ENCODE results near the gene LSM8. TPM values are rescaled to one million over a fixed set of nuclear protein-coding genes. Genes with fewer than 3 reads are reported as not detected.

The LSM8 gene
- total and polyA plus RNA-seq, 7 experiments from 2014 or later = 29.8 to 65.8 (median 44.7) TPM

DNA sequence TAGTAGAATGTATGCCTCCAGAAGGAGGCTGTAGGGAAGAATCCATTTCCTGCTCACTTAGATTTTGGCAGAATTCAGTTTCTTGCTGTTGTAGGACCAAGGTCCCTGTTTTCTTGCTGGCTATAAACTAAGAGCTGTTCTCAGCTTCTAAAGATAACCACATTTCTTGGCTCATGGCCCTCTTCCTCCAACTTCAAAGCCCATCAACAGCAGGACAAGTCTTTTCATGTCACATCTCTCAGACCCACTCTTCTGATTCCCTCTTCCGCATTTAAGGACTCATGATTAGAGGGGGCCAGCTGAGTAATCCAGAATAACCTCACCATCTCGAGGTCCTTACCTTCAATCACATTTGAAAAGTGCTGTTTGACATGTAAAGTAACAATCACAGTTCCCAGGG is 8.2 kb upstream of the LSM8 start:
- H3K9me3 Mint-ChIP-seq = peaks cover 0 to 2% (median 0%) of the 10 kb centered on the region in 11 donors
- no peaks in the 10 kb centered on the region for H3K27me3 ChIP-seq (ENCODE audit: control insufficient read depth in 2 of 2, insufficient read depth in 2 of 2, low read length in 2 of 2)
- DNase-seq (no peak), ATAC-seq (no peak)
- CTCF ChIA-PET = no interaction called here
- no peak overlapping the region for H3K4me3 Mint-ChIP-seq
- H3K4me1 Mint-ChIP-seq = no peaks in the 10 kb centered on the region
- intact Hi-C loops (cut with micrococcal nuclease) = no loop called here
- no peak overlapping the region for H3K27ac Mint-ChIP-seq
- no peaks in the 10 kb centered on the region for H3K9me3 ChIP-seq (ENCODE audit: control insufficient read depth in 2 of 3, low read length in 3 of 3)
- no peaks in the 10 kb centered on the region for H3K4me1 ChIP-seq (ENCODE audit: control insufficient read depth in 2 of 2, insufficient read depth in 2 of 2, low read length in 2 of 2)
- peaks cover 0 to 6% (median 0%) of the 10 kb centered on the region in 5 donors for H3K36me3 Mint-ChIP-seq
- H3K4me3 ChIP-seq (ENCODE audit: low read length) = no peak overlapping the region
- H3K27me3 Mint-ChIP-seq = peaks cover 3 to 32% (median 19%) of the 10 kb centered on the region in 5 donors
- H3K36me3 ChIP-seq (ENCODE audit: control insufficient read depth in 2 of 3, insufficient read depth in 3 of 3, low read length in 3 of 3) = no peaks in the 10 kb centered on the region
- POLR2A ChIA-PET = no interaction called here
- H3K27ac ChIP-seq (ENCODE audit: low read depth, low read length) = no peak overlapping the region

DNA sequence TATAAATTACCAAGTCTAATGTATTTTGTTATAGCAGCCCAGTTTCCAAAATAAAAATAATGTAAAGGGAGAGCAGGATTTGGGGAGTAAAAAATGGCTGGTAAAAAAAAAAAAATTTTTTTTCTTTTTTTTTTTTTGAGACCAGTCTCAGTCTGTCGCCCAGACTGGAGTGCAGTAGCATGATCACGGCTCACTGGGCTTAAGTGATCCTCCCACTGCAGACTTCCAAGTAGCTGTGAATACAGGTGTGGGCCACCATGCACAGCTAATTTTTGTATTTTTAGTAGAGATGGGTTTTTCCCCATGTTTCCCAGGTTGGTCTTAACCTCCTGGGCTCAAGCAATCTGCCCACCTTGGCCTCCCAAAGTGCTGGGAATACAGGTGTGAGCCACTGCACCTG is 4.8 kb upstream of the LSM8 start:
- Mint-ChIP-seq H3K4me1 (peaks cover 10 to 21% (median 17%) of the 10 kb centered on the region in 7 donors), H3K27me3 (peaks cover 0 to 9% (median 4%) of the 10 kb centered on the region in 5 donors), H3K36me3 (peaks cover 4 to 6% (median 6%) of the 10 kb centered on the region in 5 donors), H3K4me3 (no peak overlapping the region), H3K9me3 (peaks cover 0 to 5% (median 0%) of the 10 kb centered on the region in 11 donors), H3K27ac (no peak overlapping the region)
- H3K27me3 ChIP-seq (ENCODE audit: control insufficient read depth in 2 of 2, insufficient read depth in 2 of 2, low read length in 2 of 2) = no peaks in the 10 kb centered on the region
- DNase-seq = no peak
- ATAC-seq = no peak
- ChIA-PET CTCF (no interaction called here), POLR2A (no interaction called here)
- H3K4me1 ChIP-seq (ENCODE audit: control insufficient read depth in 2 of 2, insufficient read depth in 2 of 2, low read length in 2 of 2) = peaks cover 6 to 9% of the 10 kb centered on the region in 2 donors
- H3K36me3 ChIP-seq (ENCODE audit: control insufficient read depth in 2 of 3, insufficient read depth in 3 of 3, low read length in 3 of 3) = peaks cover 0 to 3% (median 0%) of the 10 kb centered on the region in 3 experiments
- no peak overlapping the region for H3K4me3 ChIP-seq (ENCODE audit: low read length)
- no peak overlapping the region for H3K27ac ChIP-seq (ENCODE audit: low read depth, low read length)
- no peaks in the 10 kb centered on the region for H3K9me3 ChIP-seq (ENCODE audit: control insufficient read depth in 2 of 3, low read length in 3 of 3)
- intact Hi-C loops (cut with micrococcal nuclease) = no loop called here

DNA sequence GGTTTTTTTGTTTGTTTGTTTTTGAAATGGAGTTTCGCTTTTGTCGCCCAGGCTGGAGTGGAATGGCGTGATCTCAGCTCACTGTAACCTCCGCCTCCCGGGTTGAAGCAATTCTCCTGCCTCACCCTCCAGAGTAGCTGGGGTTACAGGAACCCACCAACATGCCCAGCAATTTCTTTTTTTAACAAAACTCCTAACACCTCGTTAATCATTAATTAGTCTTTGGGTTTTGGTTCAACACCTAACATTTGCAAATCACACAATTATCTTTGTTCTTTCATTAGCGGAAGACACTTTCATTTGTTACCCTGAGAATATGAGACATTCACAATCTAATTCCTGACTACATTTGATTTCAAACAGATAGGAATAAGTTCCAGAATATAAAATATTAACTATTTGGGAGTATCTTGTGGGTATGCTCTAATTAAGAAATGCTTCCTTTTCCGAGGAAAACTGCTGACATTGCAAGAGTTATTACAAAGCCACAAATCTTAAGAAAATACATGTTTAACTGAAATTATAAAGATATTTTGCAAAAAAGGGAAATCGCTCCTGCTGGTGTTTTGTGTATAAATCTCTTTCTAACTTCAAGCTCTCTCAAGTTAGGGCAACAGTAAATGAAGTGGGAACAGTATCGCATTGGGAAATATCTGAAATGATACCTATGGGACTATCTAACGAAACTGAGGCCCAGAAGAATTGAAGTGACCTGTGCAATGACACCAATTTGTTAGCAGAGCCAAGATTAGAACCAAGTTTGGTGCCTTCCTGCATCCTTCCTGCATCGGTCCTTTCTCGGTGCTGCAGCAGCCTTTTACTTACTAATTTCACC is 1.2 kb upstream of the LSM8 start:
- H3K4me1 ChIP-seq (ENCODE audit: control insufficient read depth in 2 of 2, insufficient read depth in 2 of 2, low read length in 2 of 2) = peaks cover 21 to 31% of the 10 kb centered on the region in 2 donors
- Mint-ChIP-seq H3K36me3 (peaks cover 4 to 16% (median 6%) of the 10 kb centered on the region in 5 donors), H3K27ac (peak overlapping the region; percentile 98 to 100 (median 99)), H3K4me3 (peak overlapping the region; percentile 92 to 99 (median 98)), H3K4me1 (peaks cover 20 to 56% (median 50%) of the 10 kb centered on the region in 7 donors), H3K9me3 (peaks cover 0 to 5% (median 0%) of the 10 kb centered on the region in 11 donors), H3K27me3 (peaks cover 0 to 3% (median 0%) of the 10 kb centered on the region in 5 donors)
- intact Hi-C loops (cut with micrococcal nuclease) = loop anchor here (1.0 to 5.0 kb wide), 5 partner anchors 101 to 1972 kb away; partner anchors contain the start of genes CAPZA2 (in 1 of the 2) and ST7 (in 1 of the 2)
- ATAC-seq = no peak
- no peak for DNase-seq
- peak overlapping the region; percentile 77 for H3K4me3 ChIP-seq (ENCODE audit: low read length)
- H3K36me3 ChIP-seq (ENCODE audit: control insufficient read depth in 2 of 3, insufficient read depth in 3 of 3, low read length in 3 of 3) = peaks cover 0 to 6% (median 3%) of the 10 kb centered on the region in 3 experiments
- POLR2A ChIA-PET = no interaction called here
- no peaks in the 10 kb centered on the region for H3K9me3 ChIP-seq (ENCODE audit: control insufficient read depth in 2 of 3, low read length in 3 of 3)
- no peaks in the 10 kb centered on the region for H3K27me3 ChIP-seq (ENCODE audit: control insufficient read depth in 2 of 2, insufficient read depth in 2 of 2, low read length in 2 of 2)
- peak overlapping the region; percentile 94 for H3K27ac ChIP-seq (ENCODE audit: low read depth, low read length)
- CTCF ChIA-PET = no interaction called here

DNA sequence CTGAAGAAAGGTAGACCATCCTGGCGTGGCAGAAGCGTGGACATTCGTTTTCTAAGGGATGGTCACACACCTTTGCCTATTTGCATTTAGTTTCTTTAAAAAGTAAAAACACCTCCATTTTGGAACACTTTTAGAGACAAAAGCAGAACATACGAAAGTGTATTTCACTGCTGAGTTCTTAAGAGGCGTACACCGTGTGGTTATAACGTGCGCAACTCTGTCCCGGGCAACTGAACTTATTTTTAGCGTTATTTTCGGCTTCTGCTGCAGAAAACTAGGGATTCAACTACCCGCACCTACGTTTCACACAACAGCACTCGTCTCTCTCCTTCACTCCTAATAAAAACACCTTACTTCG is 557 bp upstream of the LSM8 start:
- Mint-ChIP-seq H3K27ac (peak overlapping the region; percentile 98 to 100 (median 99)), H3K36me3 (peaks cover 4 to 16% (median 11%) of the 10 kb centered on the region in 5 donors), H3K4me3 (peak overlapping the region; percentile 92 to 99 (median 98)), H3K27me3 (peaks cover 0 to 3% (median 0%) of the 10 kb centered on the region in 5 donors), H3K9me3 (peaks cover 0 to 5% (median 0%) of the 10 kb centered on the region in 11 donors), H3K4me1 (peaks cover 20 to 61% (median 56%) of the 10 kb centered on the region in 7 donors)
- DNase-seq (peak in 1 of 9 donors; percentile 7), ATAC-seq (peak; percentile 10)
- Histone ChIP-seq H3K9me3 (ENCODE audit: control insufficient read depth in 2 of 3, low read length in 3 of 3) (no peaks in the 10 kb centered on the region), H3K36me3 (ENCODE audit: control insufficient read depth in 2 of 3, insufficient read depth in 3 of 3, low read length in 3 of 3) (peaks cover 0 to 9% (median 5%) of the 10 kb centered on the region in 3 experiments), H3K4me3 (ENCODE audit: low read length) (peak overlapping the region; percentile 77), H3K4me1 (ENCODE audit: control insufficient read depth in 2 of 2, insufficient read depth in 2 of 2, low read length in 2 of 2) (peaks cover 21 to 31% of the 10 kb centered on the region in 2 donors), H3K27me3 (ENCODE audit: control insufficient read depth in 2 of 2, insufficient read depth in 2 of 2, low read length in 2 of 2) (no peaks in the 10 kb centered on the region), H3K27ac (ENCODE audit: low read depth, low read length) (peak overlapping the region; percentile 94)
- POLR2A ChIA-PET = no interaction called here
- CTCF ChIA-PET = no interaction called here
- intact Hi-C loops (cut with micrococcal nuclease) = loop anchor here (1.0 to 5.0 kb wide), 5 partner anchors 101 to 1972 kb away; partner anchors contain the start of genes CAPZA2 (in 1 of the 2) and ST7 (in 1 of the 2)

DNA sequence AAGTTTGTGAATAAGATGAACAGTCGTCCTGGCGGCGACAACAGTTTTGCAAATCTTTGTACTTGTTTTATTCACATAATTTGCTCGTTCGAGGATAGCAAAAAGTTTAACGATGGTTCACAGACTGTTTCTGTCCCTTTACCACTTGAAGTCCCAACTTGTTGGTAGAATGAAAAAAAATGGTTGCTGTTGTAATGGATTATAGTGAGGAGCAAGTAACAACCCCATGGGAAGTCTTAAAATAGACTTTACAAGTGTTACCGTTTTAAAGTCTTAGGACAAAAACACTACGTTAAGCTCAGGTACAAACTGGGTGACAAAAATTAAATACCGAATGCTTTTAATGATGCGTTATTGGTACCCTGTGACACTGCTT is 589 bp downstream of the LSM8 start:
- DNase-seq (peak in 1 of 9 donors; percentile 3), ATAC-seq (no peak)
- Histone ChIP-seq H3K4me1 (ENCODE audit: control insufficient read depth in 2 of 2, insufficient read depth in 2 of 2, low read length in 2 of 2) (peaks cover 21 to 31% of the 10 kb centered on the region in 2 donors), H3K27ac (ENCODE audit: low read depth, low read length) (peak overlapping the region; percentile 94), H3K9me3 (ENCODE audit: control insufficient read depth in 2 of 3, low read length in 3 of 3) (no peaks in the 10 kb centered on the region), H3K36me3 (ENCODE audit: control insufficient read depth in 2 of 3, insufficient read depth in 3 of 3, low read length in 3 of 3) (peaks cover 0 to 9% (median 5%) of the 10 kb centered on the region in 3 experiments), H3K4me3 (ENCODE audit: low read length) (peak overlapping the region; percentile 77), H3K27me3 (ENCODE audit: control insufficient read depth in 2 of 2, insufficient read depth in 2 of 2, low read length in 2 of 2) (no peaks in the 10 kb centered on the region)
- Mint-ChIP-seq H3K36me3 (peaks cover 4 to 16% (median 11%) of the 10 kb centered on the region in 5 donors), H3K4me1 (peaks cover 20 to 61% (median 56%) of the 10 kb centered on the region in 7 donors), H3K27me3 (peaks cover 0 to 3% (median 0%) of the 10 kb centered on the region in 5 donors), H3K9me3 (peaks cover 0 to 5% (median 0%) of the 10 kb centered on the region in 11 donors), H3K27ac (peak overlapping the region; percentile 98 to 100 (median 99)), H3K4me3 (peak overlapping the region; percentile 92 to 99 (median 98))
- ChIA-PET POLR2A (no interaction called here), CTCF (interaction anchor here (1.3 kb wide), 1 partner anchor 32 kb away, joined by 4 read pairs; no protein-coding TSS in a partner anchor)
- intact Hi-C loops (cut with micrococcal nuclease) = loop anchor here (1.0 to 5.0 kb wide), 8 partner anchors 12 to 1973 kb away; partner anchors contain the start of genes CAPZA2 (in 2 of the 2) and ST7 (in 1 of the 2)

DNA sequence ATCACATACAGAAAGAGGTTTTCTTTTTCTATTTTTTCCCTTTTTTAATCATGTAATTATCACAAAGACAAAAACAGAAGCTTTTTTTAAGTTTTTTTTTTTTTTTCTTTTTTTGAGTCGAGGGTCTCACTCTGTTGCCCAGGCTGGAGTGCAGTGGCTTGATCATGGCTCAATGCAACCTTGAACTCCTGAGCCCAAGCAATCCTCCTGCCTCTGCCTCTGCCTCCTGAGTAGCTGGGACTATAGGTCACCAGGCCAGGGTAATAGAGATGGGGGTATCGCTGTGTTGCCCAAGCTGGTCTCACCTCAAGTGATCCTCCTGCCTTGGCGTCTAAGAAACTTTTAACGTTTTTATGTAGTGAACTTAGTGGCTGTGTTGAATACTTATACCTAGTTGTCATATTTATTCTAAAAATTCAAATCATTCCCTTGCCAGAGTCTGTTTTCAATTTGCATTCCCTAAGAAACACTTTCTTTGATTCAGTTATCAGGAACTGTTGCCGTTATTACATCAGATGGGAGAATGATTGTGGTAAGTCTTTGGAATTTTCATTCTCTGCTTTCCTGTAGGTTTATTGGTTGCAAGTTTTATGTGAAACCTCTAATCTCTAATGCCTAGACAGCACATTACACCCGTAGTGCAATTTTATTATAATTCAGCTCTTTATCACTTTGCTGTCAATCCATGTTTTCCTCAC is 1.3 kb downstream of the LSM8 start:
- H3K4me3 ChIP-seq (ENCODE audit: low read length) = peak overlapping the region; percentile 77
- Mint-ChIP-seq H3K27me3 (peaks cover 0 to 3% (median 0%) of the 10 kb centered on the region in 5 donors), H3K9me3 (peaks cover 0 to 5% (median 0%) of the 10 kb centered on the region in 11 donors), H3K36me3 (peaks cover 4 to 16% (median 7%) of the 10 kb centered on the region in 5 donors), H3K4me3 (peak overlapping the region; percentile 92 to 99 (median 98)), H3K4me1 (peaks cover 20 to 65% (median 57%) of the 10 kb centered on the region in 7 donors), H3K27ac (peak overlapping the region in 7 of 9 donors; percentile 53 to 100 (median 63))
- ChIA-PET POLR2A (no interaction called here), CTCF (interaction anchor here (1.3 to 1.7 kb wide), 2 partner anchors 14 to 33 kb away, joined by 3 to 4 read pairs; no protein-coding TSS in a partner anchor)
- no peaks in the 10 kb centered on the region for H3K9me3 ChIP-seq (ENCODE audit: control insufficient read depth in 2 of 3, low read length in 3 of 3)
- peak overlapping the region; percentile 94 for H3K27ac ChIP-seq (ENCODE audit: low read depth, low read length)
- H3K4me1 ChIP-seq (ENCODE audit: control insufficient read depth in 2 of 2, insufficient read depth in 2 of 2, low read length in 2 of 2) = peaks cover 21 to 31% of the 10 kb centered on the region in 2 donors
- ATAC-seq (no peak), DNase-seq (no peak)
- H3K36me3 ChIP-seq (ENCODE audit: control insufficient read depth in 2 of 3, insufficient read depth in 3 of 3, low read length in 3 of 3) = peaks cover 0 to 9% (median 5%) of the 10 kb centered on the region in 3 experiments
- H3K27me3 ChIP-seq (ENCODE audit: control insufficient read depth in 2 of 2, insufficient read depth in 2 of 2, low read length in 2 of 2) = no peaks in the 10 kb centered on the region
- intact Hi-C loops (cut with micrococcal nuclease) = no loop called here

Data from naive thymus-derived CD4-positive, alpha-beta T cell (primary cell).